ENCODE results near the gene NDUFB6. TPM values are rescaled to one million over a fixed set of nuclear protein-coding genes. Genes with fewer than 3 reads are reported as not detected.

NDUFB6 gene
- total RNA-seq, 1 experiment from 2014 or later, result 56.0 TPM

DNA sequence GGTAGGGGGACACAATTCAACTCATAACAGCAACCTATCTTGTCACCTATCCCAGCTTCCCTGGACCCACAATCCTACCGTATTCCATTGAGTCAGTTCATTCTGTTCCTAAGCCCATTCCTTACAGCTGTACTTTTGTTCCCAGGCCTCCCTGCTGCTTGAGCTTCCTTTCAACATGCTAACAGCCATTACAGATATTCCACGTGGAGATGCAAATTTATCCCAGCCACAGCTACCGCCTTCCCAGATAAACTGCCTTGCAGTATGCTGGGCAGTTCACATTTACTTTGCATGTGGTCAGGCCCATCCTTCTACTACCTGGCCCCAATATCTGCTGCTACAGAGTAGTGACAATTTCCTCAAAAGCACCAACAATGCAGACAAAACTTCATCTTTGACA lies 70.0 kb downstream of the NDUFB6 start (continued):
- TF ChIP-seq, protein P1, sequence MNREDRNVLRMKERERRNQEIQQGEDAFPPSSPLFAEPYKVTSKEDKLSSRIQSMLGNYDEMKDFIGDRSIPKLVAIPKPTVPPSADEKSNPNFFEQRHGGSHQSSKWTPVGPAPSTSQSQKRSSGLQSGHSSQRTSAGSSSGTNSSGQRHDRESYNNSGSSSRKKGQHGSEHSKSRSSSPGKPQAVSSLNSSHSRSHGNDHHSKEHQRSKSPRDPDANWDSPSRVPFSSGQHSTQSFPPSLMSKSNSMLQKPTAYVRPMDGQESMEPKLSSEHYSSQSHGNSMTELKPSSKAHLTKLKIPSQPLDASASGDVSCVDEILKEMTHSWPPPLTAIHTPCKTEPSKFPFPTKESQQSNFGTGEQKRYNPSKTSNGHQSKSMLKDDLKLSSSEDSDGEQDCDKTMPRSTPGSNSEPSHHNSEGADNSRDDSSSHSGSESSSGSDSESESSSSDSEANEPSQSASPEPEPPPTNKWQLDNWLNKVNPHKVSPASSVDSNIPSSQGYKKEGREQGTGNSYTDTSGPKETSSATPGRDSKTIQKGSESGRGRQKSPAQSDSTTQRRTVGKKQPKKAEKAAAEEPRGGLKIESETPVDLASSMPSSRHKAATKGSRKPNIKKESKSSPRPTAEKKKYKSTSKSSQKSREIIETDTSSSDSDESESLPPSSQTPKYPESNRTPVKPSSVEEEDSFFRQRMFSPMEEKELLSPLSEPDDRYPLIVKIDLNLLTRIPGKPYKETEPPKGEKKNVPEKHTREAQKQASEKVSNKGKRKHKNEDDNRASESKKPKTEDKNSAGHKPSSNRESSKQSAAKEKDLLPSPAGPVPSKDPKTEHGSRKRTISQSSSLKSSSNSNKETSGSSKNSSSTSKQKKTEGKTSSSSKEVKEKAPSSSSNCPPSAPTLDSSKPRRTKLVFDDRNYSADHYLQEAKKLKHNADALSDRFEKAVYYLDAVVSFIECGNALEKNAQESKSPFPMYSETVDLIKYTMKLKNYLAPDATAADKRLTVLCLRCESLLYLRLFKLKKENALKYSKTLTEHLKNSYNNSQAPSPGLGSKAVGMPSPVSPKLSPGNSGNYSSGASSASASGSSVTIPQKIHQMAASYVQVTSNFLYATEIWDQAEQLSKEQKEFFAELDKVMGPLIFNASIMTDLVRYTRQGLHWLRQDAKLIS (CRISPR knock-in tag; IDR thresholded peaks at IDR 0.05; ENCODE audit: borderline replicate concordance), result no peak
- TF ChIP-seq ELF4 (CRISPR knock-in tag; IDR thresholded peaks at IDR 0.05; ENCODE audit: low read depth) (no peak), SP1 (CRISPR knock-in tag; conservative IDR thresholded peaks at IDR 0.05) (no peak), JUN (CRISPR knock-in tag; IDR thresholded peaks at IDR 0.05) (no peak), TCF7 (CRISPR knock-in tag; IDR thresholded peaks at IDR 0.05; ENCODE audit: low read depth) (no peak)
- TF ChIP-seq, protein P2, sequence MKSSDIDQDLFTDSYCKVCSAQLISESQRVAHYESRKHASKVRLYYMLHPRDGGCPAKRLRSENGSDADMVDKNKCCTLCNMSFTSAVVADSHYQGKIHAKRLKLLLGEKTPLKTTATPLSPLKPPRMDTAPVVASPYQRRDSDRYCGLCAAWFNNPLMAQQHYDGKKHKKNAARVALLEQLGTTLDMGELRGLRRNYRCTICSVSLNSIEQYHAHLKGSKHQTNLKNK (CRISPR knock-in tag; IDR thresholded peaks at IDR 0.05), result no peak

Other genes starting within 250 kb of the NDUFB6 start
- 40.2 to 44.8 TPM (median 44.5 TPM) in 3 replicates for gene ACO1, start 188.5 kb downstream of the NDUFB6 start, total RNA-seq (2021)
- 6.0 to 7.5 TPM (median 6.2 TPM) in 3 replicates for gene RIGI, start 47.0 kb downstream of the NDUFB6 start, total RNA-seq (2021)
- gene SMIM27, start 20.8 kb downstream of the NDUFB6 start, total RNA-seq (2021), result 13.6 to 20.5 TPM (median 14.5 TPM) in 3 replicates
- gene TOPORS, start 20.6 kb downstream of the NDUFB6 start, total RNA-seq (2021), result 23.3 to 26.1 TPM (median 23.7 TPM) in 3 replicates
- gene TAF1L, start 62.5 kb upstream of the NDUFB6 start, total RNA-seq (2021), result 0.02 to 0.09 TPM in 2 of 3 replicates, not detected in the other
- gene TMEM215, start 210.4 kb upstream of the NDUFB6 start, total RNA-seq (2021), result 0.21 to 0.34 TPM (median 0.31 TPM) in 3 replicates

Measured in WTC11 (cell line).